Retinal pigment epithelial cell (primary cell): ENCODE data around the gene ZFYVE28.

Experiments
- DNase-seq: peaks from one replicate; pipeline ENCODE4 v3.0.0-alpha.2; 2010; ENCODE audit warnings: low read depth
- H3K4me3 ChIP-seq: 2 replicates; pipeline ENCODE4 v1.5.1; 2011; ENCODE audit warnings: mild to moderate bottlenecking, low read length, control low read depth, moderate library complexity
- CTCF ChIP-seq: conservative IDR thresholded peaks from 2 replicates; pipeline ENCODE4 v1.5.1; 2011; ENCODE audit warnings: low read depth, low read length, control low read depth, inconsistent platforms

The ZFYVE28 gene

GRCh38 chr4:2449511-2450392, 31.3 kb upstream of the ZFYVE28 start:
- TF ChIP-seq CTCF: no peak
- no peak for DNase-seq
- no peak overlapping the region for H3K4me3 ChIP-seq

GRCh38 chr4:2449051-2449450, 30.6 kb upstream of the ZFYVE28 start:
- H3K4me3 ChIP-seq: no peak overlapping the region
- DNase-seq: no peak
- TF ChIP-seq CTCF: no peak

GRCh38 chr4:2448589-2448988, 30.1 kb upstream of the ZFYVE28 start:
- no peak for TF ChIP-seq CTCF
- no peak overlapping the region for H3K4me3 ChIP-seq
- no peak for DNase-seq

DNA sequence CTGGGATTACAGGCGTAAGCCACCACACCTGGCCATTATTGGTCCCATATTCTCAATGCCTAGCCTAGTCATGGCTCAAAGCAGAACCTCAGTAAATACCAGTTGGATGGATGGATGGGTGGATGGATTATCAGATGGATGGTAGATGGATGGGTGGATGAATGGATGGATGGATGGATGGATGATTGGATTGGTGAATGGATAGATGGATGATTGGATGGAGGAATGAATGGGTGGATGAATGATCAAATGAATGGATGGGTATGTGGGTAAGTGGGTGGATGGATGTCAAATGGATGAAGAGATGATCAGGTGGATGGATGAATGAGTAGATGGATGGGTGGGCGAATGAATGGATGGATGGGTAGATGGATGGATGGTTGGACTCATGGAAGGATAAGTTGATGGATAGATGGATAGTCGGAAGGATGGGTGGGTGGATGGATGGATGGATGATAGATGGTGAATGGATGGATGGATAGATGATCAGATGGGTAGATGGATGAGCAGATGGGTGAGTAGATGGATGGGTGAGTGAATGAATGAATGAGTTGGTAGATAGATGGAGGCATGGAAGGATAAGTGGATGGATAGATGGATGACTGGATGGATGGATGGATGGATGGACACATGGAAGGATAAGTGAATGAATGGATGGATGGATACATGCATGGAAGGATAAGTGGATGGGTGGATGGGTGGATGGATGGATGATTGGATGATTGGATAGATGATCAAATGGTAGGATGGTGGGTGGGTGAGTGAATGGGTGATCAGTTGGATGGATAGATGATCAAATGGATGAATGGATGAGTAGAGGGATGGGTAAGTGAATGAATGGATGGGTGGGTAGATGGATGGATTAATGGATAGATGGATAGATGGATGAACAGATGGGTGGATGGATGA, 28.5 kb upstream of the ZFYVE28 start:
- no peak for TF ChIP-seq CTCF
- no peak for DNase-seq
- no peak overlapping the region for H3K4me3 ChIP-seq

GRCh38 chr4:2445571-2445970, 27.1 kb upstream of the ZFYVE28 start:
- no peak overlapping the region for H3K4me3 ChIP-seq
- TF ChIP-seq CTCF: no peak
- no peak for DNase-seq

DNA sequence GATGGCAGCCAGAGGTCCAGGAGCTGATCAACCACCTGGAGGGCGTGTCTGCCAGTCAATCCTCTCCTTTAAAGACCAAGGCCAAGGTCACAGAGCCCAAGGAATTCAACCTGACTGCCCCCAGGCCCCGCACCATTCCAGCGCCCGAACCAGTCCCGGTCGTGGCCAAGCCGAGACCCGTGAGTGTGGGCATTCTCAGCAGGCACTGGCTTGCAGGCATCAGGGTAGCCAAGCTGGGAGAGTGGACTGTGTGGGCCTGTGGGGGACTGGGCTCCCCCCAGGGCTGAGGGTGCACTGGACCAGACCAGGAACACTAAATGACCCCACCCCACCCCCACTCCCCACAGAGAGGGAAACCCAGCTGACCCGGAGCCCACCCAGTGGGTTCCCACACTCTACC, 26.7 kb upstream of the ZFYVE28 start:
- TF ChIP-seq CTCF: no peak
- no peak for DNase-seq
- H3K4me3 ChIP-seq: no peak overlapping the region
